Raji (cell line): ENCODE results near the gene CORIN.

ENCODE experiments used
- POLR2A ChIP-seq: IDR thresholded peaks from 2 replicates; pipeline ENCODE4 v1.6.1; 2011; ENCODE audit warnings: low read depth, low read length, control low read depth; ENCODE audit not compliant: insufficient read depth

Gene CORIN

GRCh38 chr4:47848041-47848440 lies 10.2 kb upstream of the CORIN start:
- TF ChIP-seq POLR2A = no peak

DNA sequence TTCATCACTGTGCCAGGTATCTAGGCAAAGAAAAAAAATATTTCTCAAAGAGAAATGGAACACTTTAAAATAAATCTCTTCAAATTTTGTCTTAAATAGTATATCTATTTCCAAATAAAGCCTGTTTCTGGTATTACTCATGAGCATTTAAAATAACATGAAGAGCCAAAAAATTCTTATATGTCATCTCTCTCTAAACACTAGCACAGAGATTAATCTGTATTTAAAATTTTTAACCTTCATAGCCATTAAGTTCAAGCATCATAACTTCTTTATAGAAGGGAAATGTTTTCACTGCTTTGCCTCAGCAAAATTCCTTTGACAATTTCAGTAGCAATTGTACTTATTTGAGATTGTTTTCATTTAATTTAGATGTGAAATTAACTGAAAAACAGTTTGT lies 5.1 kb upstream of the CORIN start:
- TF ChIP-seq POLR2A = no peak

DNA sequence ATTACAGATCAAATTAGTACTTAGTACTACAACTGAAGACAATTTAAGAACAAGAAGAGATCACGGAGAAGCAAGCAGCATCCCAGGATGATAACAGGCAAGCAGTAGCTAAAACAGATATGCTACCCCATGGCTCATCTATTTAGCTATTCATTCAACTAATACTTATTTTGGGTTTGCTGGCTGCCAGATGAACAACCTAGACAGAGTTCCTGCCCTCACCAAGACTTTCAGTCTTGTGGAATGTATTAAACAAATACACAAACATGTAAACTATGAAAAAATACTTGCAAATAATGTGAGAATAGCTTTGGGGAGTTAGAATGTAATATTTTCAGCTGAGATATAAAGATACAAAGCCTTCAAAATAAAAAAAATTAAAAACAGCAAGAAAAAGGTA lies 2.4 kb upstream of the CORIN start:
- TF ChIP-seq POLR2A = no peak

DNA sequence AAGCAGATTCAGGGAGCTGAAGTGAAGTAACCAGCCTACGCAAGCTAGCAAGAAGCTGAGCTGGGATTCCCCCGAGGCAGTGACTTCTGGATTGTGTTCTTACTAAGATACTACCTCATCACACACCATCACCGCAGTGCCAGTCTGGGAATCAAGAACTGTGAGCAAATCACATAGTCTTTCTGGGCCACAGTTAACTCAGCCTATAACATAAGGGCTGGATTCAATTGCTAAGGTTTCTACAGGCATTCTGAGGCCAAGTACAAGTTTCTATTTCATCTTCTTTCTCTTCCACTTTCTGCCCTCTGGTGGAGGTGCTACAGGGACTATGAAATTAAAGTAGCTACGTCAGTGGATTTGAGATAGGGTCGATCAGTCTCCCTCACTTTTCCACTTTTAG lies 1.4 kb upstream of the CORIN start:
- no peak for TF ChIP-seq POLR2A

DNA sequence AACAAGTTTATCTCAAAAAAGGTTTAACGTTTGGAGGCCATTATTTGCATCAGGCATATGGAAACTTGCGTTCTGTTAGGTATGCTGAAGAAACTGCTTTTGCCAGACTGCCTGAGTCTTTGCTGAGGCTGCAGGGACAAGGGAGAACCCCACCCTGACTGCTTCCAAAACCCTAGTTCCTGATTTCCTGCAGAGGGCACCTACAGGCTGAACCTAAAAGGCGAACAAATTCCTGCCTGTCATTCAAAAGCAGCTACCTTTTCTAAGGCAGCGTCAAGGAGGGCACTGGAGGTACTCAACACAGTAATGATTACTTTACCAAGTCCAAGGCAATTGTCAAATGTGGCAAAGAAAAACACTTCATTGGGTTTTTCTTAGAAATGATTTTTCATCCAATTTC lies 578 bp upstream of the CORIN start:
- no peak for TF ChIP-seq POLR2A

- TF ChIP-seq POLR2A = no peak
Measured at GRCh38 chr4:47837094-47837907, 566 bp downstream of the CORIN start.

GRCh38 chr4:47836641-47837093 lies 1.2 kb downstream of the CORIN start:
- TF ChIP-seq POLR2A = no peak

GRCh38 chr4:47835494-47835893 lies 2.4 kb downstream of the CORIN start:
- TF ChIP-seq POLR2A = no peak

GRCh38 chr4:47831026-47831679 lies 6.7 kb downstream of the CORIN start:
- no peak for TF ChIP-seq POLR2A

GRCh38 chr4:47830265-47831025 lies 7.4 kb downstream of the CORIN start:
- no peak for TF ChIP-seq POLR2A

DNA sequence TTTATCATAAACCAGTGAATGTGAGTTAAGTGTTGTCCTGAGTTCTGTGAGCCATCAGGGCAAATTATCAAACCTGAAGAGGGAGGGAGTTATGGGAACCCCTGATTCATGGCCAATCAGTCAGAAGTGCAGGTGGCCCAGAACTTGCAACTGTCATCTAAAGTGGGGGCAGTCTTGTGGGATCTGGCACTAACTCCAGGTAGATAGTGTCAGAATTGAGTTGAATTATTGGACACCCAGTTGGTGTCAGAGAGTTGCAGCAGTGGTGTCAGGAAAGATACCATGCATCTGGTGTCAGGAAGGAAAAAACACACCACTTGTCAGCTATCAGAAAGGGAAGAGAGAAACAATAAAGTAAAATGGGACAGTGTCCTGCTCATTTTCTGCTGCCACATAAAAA lies 8.4 kb downstream of the CORIN start:
- no peak for TF ChIP-seq POLR2A

- no peak for TF ChIP-seq POLR2A
Measured at GRCh38 chr4:47827343-47828047, 10.4 kb downstream of the CORIN start.

DNA sequence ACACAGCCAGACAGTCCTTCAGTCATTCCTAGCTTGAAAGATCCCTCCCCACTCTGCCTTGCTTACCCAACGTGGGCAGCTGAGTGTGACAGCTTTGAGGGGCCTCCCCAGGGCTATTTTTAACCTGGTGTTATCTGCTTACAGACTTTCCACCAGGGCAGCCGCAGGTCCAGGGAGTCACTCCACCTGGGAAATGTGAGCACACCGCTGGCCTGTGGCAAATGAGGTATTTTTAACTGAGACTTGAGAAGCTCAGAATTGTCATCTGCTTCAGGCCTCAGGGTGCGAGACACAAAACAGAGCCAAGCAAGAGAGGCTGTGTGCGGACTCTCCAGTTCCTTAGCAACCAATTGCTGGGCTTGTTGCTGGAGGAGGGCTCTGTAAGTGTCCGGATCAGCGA lies 13.0 kb downstream of the CORIN start:
- TF ChIP-seq POLR2A = no peak

DNA sequence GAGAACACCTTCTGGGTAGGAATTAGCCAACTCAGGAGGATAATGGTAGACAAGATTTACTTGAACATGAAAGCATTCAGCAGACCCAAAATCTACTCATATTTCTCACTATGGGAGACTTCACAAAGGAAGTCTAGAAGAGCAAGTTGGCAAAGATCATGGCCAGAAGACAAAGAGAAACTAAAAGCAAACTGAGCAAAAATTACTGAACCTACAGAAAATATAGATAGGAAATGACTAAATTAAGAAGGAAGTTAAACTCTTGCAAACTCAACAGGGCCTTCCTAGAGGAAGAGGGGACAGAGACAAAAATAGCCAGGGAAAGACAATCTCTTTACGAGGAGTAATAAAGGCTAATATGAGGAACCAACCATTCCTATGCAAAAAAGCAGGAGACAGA lies 18.7 kb downstream of the CORIN start:
- no peak for TF ChIP-seq POLR2A

- TF ChIP-seq POLR2A = no peak
Measured at GRCh38 chr4:47817275-47817674, 20.6 kb downstream of the CORIN start.
